Gastrocnemius medialis (tissue), 4 donors: ENCODE measurements around the gene ZC3H4.

Experiments
- POLR2A ChIP-seq, 2 donors: fragments of 450-650 bp; IDR thresholded peaks; one replicate each; pipeline ENCODE4 v1.6.1; 2017; ENCODE audit warnings: antibody characterized with exemption in 2 of 2, mild to moderate bottlenecking in 2 of 2, moderate library complexity in 2 of 2
- TF ChIP-seq, protein P1 (sequence below), 5 experiments: fragments of 450-650 bp in 3 of 5; fragments of 200-600 bp in 2 of 5; sonication (generic) in 2 of 5; IDR thresholded peaks in 4 of 5; conservative IDR thresholded peaks in 1 of 5; 1 replicate in 4 of 5; 2 replicates in 1 of 5; pipeline ENCODE4 v1.5.1; 2016 to 2019; ENCODE audit warnings: antibody characterized with exemption in 5 of 5, mild to moderate bottlenecking in 3 of 5, moderate library complexity in 3 of 5

DNA sequence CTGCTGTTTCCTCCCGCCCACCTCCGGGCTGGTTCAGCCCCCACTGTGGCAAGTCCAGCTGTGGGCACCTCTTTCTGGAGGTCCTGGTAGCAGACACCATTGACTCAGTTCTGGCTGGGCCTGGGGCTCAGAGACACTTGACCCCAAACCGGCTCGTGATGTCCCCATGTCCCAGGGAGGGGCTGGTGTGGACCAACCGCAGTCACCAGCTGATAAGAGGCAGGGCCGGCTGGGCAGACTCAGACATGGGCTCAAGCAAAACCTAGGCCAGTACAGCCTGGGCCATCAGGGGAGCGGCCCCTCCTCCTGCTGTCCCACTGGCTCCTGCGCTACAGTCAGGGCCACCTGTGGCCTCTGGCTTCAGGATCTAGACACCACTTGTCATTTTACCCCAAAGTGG, 45.3 kb downstream of the ZC3H4 start:
- no peak for TF ChIP-seq POLR2A (IDR thresholded peaks at IDR 0.05)
- TF ChIP-seq, protein P1, sequence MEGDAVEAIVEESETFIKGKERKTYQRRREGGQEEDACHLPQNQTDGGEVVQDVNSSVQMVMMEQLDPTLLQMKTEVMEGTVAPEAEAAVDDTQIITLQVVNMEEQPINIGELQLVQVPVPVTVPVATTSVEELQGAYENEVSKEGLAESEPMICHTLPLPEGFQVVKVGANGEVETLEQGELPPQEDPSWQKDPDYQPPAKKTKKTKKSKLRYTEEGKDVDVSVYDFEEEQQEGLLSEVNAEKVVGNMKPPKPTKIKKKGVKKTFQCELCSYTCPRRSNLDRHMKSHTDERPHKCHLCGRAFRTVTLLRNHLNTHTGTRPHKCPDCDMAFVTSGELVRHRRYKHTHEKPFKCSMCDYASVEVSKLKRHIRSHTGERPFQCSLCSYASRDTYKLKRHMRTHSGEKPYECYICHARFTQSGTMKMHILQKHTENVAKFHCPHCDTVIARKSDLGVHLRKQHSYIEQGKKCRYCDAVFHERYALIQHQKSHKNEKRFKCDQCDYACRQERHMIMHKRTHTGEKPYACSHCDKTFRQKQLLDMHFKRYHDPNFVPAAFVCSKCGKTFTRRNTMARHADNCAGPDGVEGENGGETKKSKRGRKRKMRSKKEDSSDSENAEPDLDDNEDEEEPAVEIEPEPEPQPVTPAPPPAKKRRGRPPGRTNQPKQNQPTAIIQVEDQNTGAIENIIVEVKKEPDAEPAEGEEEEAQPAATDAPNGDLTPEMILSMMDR (IDR thresholded peaks at IDR 0.05 in 4 of 5, conservative IDR thresholded peaks at IDR 0.05 in 1 of 5) = no peak
